ENCODE measurements around the gene PSMB9. TPM values are rescaled to one million over a fixed set of nuclear protein-coding genes. Genes with fewer than 3 reads are reported as not detected.

Gene PSMB9
- total and polyA plus RNA-seq, 2 experiments from 2014 or later: 2.0 to 11.0 TPM

DNA sequence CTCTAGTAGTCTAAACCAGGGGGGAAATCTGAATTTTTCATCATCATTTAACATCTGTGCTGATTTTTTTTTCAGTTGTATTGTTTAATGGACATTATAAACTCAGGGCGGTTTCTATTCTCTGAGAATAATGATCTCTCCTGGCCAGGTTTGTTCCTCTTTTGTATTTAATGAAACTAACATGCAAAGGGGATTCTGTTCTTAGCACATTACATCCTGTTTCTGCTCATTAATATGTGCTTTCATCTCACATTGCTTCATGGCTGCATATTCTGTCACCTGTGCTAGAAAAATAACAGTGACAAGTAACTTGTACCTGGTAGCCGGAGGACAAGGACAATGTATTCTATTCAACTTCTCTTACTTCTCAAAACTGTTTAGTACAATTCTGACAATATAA is 38.0 kb upstream of the PSMB9 start:
- Histone ChIP-seq H3K36me3 (no peaks in the 10 kb centered on the region), H3K4me1 (ENCODE audit: low read depth) (no peaks in the 10 kb centered on the region), H3K27ac (no peak overlapping the region), H3K9me3 (ENCODE audit: low read depth) (no peaks in the 10 kb centered on the region), H3K27me3 (peaks cover 7% of the 10 kb centered on the region), H3K4me3 (no peak overlapping the region)
- TF ChIP-seq, protein P1, sequence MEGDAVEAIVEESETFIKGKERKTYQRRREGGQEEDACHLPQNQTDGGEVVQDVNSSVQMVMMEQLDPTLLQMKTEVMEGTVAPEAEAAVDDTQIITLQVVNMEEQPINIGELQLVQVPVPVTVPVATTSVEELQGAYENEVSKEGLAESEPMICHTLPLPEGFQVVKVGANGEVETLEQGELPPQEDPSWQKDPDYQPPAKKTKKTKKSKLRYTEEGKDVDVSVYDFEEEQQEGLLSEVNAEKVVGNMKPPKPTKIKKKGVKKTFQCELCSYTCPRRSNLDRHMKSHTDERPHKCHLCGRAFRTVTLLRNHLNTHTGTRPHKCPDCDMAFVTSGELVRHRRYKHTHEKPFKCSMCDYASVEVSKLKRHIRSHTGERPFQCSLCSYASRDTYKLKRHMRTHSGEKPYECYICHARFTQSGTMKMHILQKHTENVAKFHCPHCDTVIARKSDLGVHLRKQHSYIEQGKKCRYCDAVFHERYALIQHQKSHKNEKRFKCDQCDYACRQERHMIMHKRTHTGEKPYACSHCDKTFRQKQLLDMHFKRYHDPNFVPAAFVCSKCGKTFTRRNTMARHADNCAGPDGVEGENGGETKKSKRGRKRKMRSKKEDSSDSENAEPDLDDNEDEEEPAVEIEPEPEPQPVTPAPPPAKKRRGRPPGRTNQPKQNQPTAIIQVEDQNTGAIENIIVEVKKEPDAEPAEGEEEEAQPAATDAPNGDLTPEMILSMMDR (IDR thresholded peaks at IDR 0.05; ENCODE audit: low read depth, low read length): no peak
- no peak for DNase-seq (ENCODE audit: low read depth in 1 of 2, low spot score in 1 of 2)

DNA sequence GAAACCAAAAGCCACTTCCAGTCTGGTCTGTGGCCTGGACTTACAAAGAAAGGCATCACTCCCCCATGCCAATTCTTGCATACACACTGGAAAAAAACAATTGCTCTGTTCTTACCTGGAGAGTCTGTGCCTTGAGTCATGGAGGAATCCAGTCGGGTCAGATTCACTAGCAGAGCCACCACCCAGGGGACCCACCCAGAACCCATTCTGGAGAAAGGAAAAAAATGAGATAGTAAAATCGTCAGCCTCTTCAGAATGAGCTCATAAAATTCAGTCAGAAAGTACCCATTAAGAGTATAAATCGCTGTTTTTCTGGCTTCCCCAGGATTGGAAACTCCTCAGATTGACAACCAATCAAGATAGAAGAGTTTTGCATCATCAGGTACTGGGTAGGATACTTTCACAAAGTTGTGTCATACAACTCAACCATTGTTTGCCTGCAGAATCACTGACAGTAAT is 37.2 kb upstream of the PSMB9 start, which contains the start of gene HLA-DOB:
HLA-DOB (minus strand) TSS at position 257 of the 459 bp plus-strand sequence; CDS start at position 206, 51 bp downstream.
- H3K9me3 ChIP-seq (ENCODE audit: low read depth): no peaks in the 10 kb centered on the region
- peak; percentile 14 to 27 for DNase-seq (ENCODE audit: low read depth in 1 of 2, low spot score in 1 of 2)
- no peaks in the 10 kb centered on the region for H3K4me1 ChIP-seq (ENCODE audit: low read depth)
- no peak within 1 kb of the TSS for H3K4me3 ChIP-seq
- peaks cover 7% of the 10 kb centered on the region for H3K27me3 ChIP-seq
- no peaks in the 10 kb centered on the region for H3K36me3 ChIP-seq
- H3K27ac ChIP-seq: no peak within 1 kb of the TSS
- TF ChIP-seq, protein P1 (IDR thresholded peaks at IDR 0.05; ENCODE audit: low read depth, low read length): no peak

GRCh38 chr6:32818867-32819266 is 35.1 kb upstream of the PSMB9 start:
- Histone ChIP-seq H3K9me3 (ENCODE audit: low read depth) (no peaks in the 10 kb centered on the region), H3K27ac (no peak overlapping the region)

DNA sequence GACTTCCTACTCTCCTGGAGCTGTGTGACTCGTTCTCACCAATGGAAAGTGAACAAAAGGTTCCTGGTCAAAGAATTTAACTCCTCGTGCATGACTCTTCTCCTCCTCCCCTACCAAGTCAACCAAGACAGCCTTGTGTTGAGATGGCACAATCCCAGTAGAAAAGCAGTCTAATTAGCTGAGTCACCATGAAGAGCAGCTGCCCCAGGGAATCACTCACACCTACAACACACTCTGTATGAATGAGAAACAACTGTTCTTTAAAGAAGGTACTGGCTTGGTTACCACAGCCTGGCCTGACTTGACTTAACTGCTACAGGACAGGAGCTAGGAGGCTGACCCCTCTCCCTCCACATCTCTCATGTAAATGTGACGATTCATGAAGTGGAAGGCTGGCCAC is 34.3 kb upstream of the PSMB9 start:
- Histone ChIP-seq H3K27ac (no peak overlapping the region), H3K9me3 (ENCODE audit: low read depth) (no peaks in the 10 kb centered on the region), H3K36me3 (no peaks in the 10 kb centered on the region), H3K4me3 (no peak overlapping the region), H3K27me3 (no peaks in the 10 kb centered on the region), H3K4me1 (ENCODE audit: low read depth) (no peaks in the 10 kb centered on the region)
- TF ChIP-seq, protein P1 (IDR thresholded peaks at IDR 0.05; ENCODE audit: low read depth, low read length): no peak
- DNase-seq (ENCODE audit: low read depth in 1 of 2, low spot score in 1 of 2): peak in 1 of 2 donors; percentile 56

More at GRCh38 chr6:32818867-32819266, 35.1 kb upstream of the PSMB9 start:
- Histone ChIP-seq H3K36me3 (no peaks in the 10 kb centered on the region), H3K4me3 (no peak overlapping the region), H3K27me3 (no peaks in the 10 kb centered on the region), H3K4me1 (ENCODE audit: low read depth) (no peaks in the 10 kb centered on the region)
- no peak for DNase-seq (ENCODE audit: low read depth in 1 of 2, low spot score in 1 of 2)
- TF ChIP-seq, protein P1 (IDR thresholded peaks at IDR 0.05; ENCODE audit: low read depth, low read length): no peak

DNA sequence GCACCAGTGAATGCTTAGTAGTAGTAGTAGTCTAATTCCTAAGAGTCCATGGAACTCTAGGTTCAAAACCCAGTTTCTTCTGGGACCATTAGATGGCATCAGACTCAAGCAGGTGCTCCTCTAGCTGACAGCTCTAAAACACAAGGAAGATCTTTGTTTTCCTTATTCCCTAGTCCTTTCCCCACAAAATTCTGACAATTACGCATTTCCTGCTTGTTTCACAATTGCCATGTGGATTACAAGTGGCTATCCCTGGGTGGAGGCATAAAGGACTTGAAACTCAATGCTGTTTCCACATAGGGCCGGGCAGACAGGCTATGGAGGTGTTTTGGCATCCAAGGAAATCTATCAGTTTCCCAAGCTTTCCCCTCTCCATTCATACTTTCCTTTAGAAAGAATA is 28.0 kb upstream of the PSMB9 start:
- TF ChIP-seq, protein P1 (IDR thresholded peaks at IDR 0.05; ENCODE audit: low read depth, low read length): peak; percentile 37
- no peak overlapping the region for H3K4me3 ChIP-seq
- no peaks in the 10 kb centered on the region for H3K36me3 ChIP-seq
- H3K9me3 ChIP-seq (ENCODE audit: low read depth): no peaks in the 10 kb centered on the region
- H3K27ac ChIP-seq: no peak overlapping the region
- DNase-seq (ENCODE audit: low read depth in 1 of 2, low spot score in 1 of 2): peak; percentile 22 to 81
- peaks cover 14% of the 10 kb centered on the region for H3K27me3 ChIP-seq
- no peaks in the 10 kb centered on the region for H3K4me1 ChIP-seq (ENCODE audit: low read depth)

All from cardiac muscle cell (in vitro differentiated cells and primary cell).